ENCODE results near the gene CCNJL. TPM values are rescaled to one million over a fixed set of nuclear protein-coding genes. Genes with fewer than 3 reads are reported as not detected.

The CCNJL gene
- total and polyA plus RNA-seq, 2 of the 8 experiments (the other 6 are each of a cell fraction or from before 2014, with no cell fraction given) = 34.6 to 44.7 TPM

- ChIA-PET CTCF (ENCODE audit: partially characterized antibody) (interaction anchor here (0.6 to 1.7 kb wide), 4 partner anchors 13 to 62 kb away, joined by 3 to 6 read pairs (median 3); no protein-coding TSS in a partner anchor), POLR2A (ENCODE audit: partially characterized antibody) (interaction anchor here (2.2 kb wide), 1 partner anchor 8 kb away, joined by 9 read pairs; no protein-coding TSS in a partner anchor)
- H3K79me2 ChIP-seq (ENCODE audit: control insufficient read depth in 1 of 2, insufficient read depth in 2 of 2, low read length in 2 of 2) = peaks cover 4 to 48% of the 10 kb centered on the region in 2 experiments; a peak in 3 of 4 replicates
- no peak overlapping the region for H2AK5ac ChIP-seq (ENCODE audit: low read depth, low read length)
- no peak overlapping the region for H2BK120ac ChIP-seq (replicated peaks; ENCODE audit: low read depth, low read length)
- peaks cover 4 to 30% (median 18%) of the 10 kb centered on the region in 4 experiments; a peak in 7 of 8 replicates for H3K36me3 ChIP-seq (ENCODE audit: control insufficient read depth in 2 of 4, insufficient read depth in 4 of 4, low read length in 3 of 4)
- H4K8ac ChIP-seq (ENCODE audit: extremely low read depth, insufficient read depth, low read length) = no peak overlapping the region
- no peak overlapping the region for H3K14ac ChIP-seq (ENCODE audit: insufficient read length)
- H3K56ac ChIP-seq (replicated peaks; ENCODE audit: insufficient read length, low read depth, low read length) = no peak overlapping the region
- no peak overlapping the region for H3K4me3 ChIP-seq (ENCODE audit: extremely low read depth in 1 of 4, insufficient read depth in 2 of 4, low read depth in 3 of 4, low read length in 4 of 4)
- no peaks in the 10 kb centered on the region for H3K27me3 ChIP-seq (replicated peaks in 1 of 4; ENCODE audit: control insufficient read depth in 3 of 4, extremely low read depth in 1 of 4, insufficient read depth in 3 of 4, low read length in 3 of 4)
- H3K23ac ChIP-seq (ENCODE audit: insufficient read length) = no peak overlapping the region
- no peak overlapping the region for H2BK5ac ChIP-seq (ENCODE audit: low read depth, low read length)
- H2BK20ac ChIP-seq (ENCODE audit: low read length) = no peak overlapping the region
- H2BK12ac ChIP-seq (ENCODE audit: low read depth, low read length) = no peak overlapping the region
- H3K79me1 ChIP-seq (ENCODE audit: low read depth, low read length) = peaks cover 5% of the 10 kb centered on the region; the same call in 1 of the 2 replicates
- H2AFZ ChIP-seq (ENCODE audit: low read length) = no peak overlapping the region
- no peaks in the 10 kb centered on the region for H3K23me2 ChIP-seq (ENCODE audit: low read depth, low read length)
- FAIRE-seq = no peak
- H4K20me1 ChIP-seq (replicated peaks in 1 of 2; ENCODE audit: control insufficient read depth in 1 of 2, insufficient read depth in 2 of 2, low read length in 2 of 2) = peaks cover 0 to 4% of the 10 kb centered on the region in 2 experiments
- no peak overlapping the region for H3K18ac ChIP-seq (ENCODE audit: extremely low read depth, low read length)
- H4K5ac ChIP-seq (ENCODE audit: insufficient read length, low read depth, low read length) = no peak overlapping the region
- H3K4me1 ChIP-seq (replicated peaks in 1 of 4; ENCODE audit: control insufficient read depth in 3 of 4, insufficient read depth in 4 of 4, low read length in 3 of 4) = peaks cover 0 to 8% (median 3%) of the 10 kb centered on the region in 4 experiments; a peak in 4 of 7 replicates
- DNase-seq (ENCODE audit: low read depth in 1 of 2, low spot score in 2 of 2) = no peak
- H2BK15ac ChIP-seq (ENCODE audit: low read length) = no peak overlapping the region
- H3K4me2 ChIP-seq (ENCODE audit: insufficient read depth in 1 of 2, low read depth in 2 of 2, low read length in 2 of 2) = no peak overlapping the region
- no peak overlapping the region for H4K91ac ChIP-seq (replicated peaks; ENCODE audit: insufficient read length, low read length)
- H3K9me3 ChIP-seq (ENCODE audit: insufficient read depth in 2 of 2, low read depth in 1 of 2, low read length in 1 of 2) = no peaks in the 10 kb centered on the region
- no peak overlapping the region for H3K27ac ChIP-seq (ENCODE audit: low read depth, low read length)
- H3K4ac ChIP-seq (replicated peaks; ENCODE audit: insufficient read length, low read depth, low read length) = no peak overlapping the region
- 92% methylated on average over 26 of the region's 26 CpGs; no CpG with 5 or more reads in 1 of the 2 experiments for WGBS, 2 experiments (ENCODE audit: extremely low coverage in 1 of 2, insufficient coverage in 1 of 2, insufficient read length in 1 of 2, insufficient replicate concordance in 2 of 2, low coverage in 1 of 2, low lambda C conversion rate in 2 of 2, missing lambda C conversion rate in 1 of 2)
- no peak overlapping the region for H3K9ac ChIP-seq (replicated peaks in 1 of 4; ENCODE audit: extremely low read depth in 1 of 4, low read depth in 3 of 4, low read length in 3 of 4)
- TF ChIP-seq TAF7 (optimal IDR thresholded peaks at IDR 0.05; ENCODE audit: borderline replicate concordance, low read depth, low read length) (no peak), KDM5A (IDR thresholded peaks at IDR 0.05; ENCODE audit: low read length) (no peak)
These were observed 31.8 kb downstream of the CCNJL start for GRCh38 chr5:160280384-160281095.

Data from H1 (cell line).